Tibial nerve (tissue), 4 donors: ENCODE data around the gene UTP4. TPM values are rescaled to one million over a fixed set of nuclear protein-coding genes. Genes with fewer than 3 reads are reported as not detected.

ENCODE experiments used
- DNase-seq, 2 donors: peaks; one replicate each; pipeline ENCODE4 v3.0.0-alpha.2; 2019; ENCODE audit warnings: low spot score in 2 of 2
- H3K27ac ChIP-seq, 4 donors: fragments of 200-600 bp; sonication (generic) in 3 of 4; one replicate each; pipeline ENCODE4 v1.5.1; 2017 to 2019; ENCODE audit warnings: mild to moderate bottlenecking in 1 of 4
- H3K27me3 ChIP-seq, 2 donors: fragments of 200-600 bp; sonication (generic) in 1 of 2; one replicate each; pipeline versions ENCODE4 v1.5.1 to v1.6.0; 2017 to 2019
- H3K36me3 ChIP-seq, 3 donors: fragments of 200-600 bp; sonication (generic); one replicate each; pipeline ENCODE4 v1.5.1; 2018 to 2019
- H3K4me1 ChIP-seq, 4 donors: fragments of 200-600 bp; sonication (generic) in 3 of 4; one replicate each; pipeline ENCODE4 v1.5.1; 2017 to 2019
- H3K4me3 ChIP-seq, 4 donors: fragments of 200-600 bp; sonication (generic) in 3 of 4; one replicate each; pipeline ENCODE4 v1.5.1; 2017 to 2019; ENCODE audit warnings: mild to moderate bottlenecking in 1 of 4, moderate library complexity in 1 of 4
- H3K9me3 ChIP-seq, 4 donors: fragments of 200-600 bp; sonication (generic) in 3 of 4; one replicate each; pipeline ENCODE4 v1.5.1; 2017 to 2019
- EP300 ChIP-seq, 2 donors: sonication (generic); formaldehyde crosslinking; IDR thresholded peaks; one replicate each; pipeline ENCODE4 v1.6.1; 2017; ENCODE audit warnings: antibody characterized with exemption in 2 of 2, mild to moderate bottlenecking in 1 of 2
- POLR2A ChIP-seq, 2 donors: fragments of 450-650 bp; IDR thresholded peaks; one replicate each; pipeline ENCODE4 v1.6.1; 2017; ENCODE audit warnings: antibody characterized with exemption in 2 of 2, mild to moderate bottlenecking in 2 of 2, moderate library complexity in 2 of 2
- WGBS, 2 donors: methylation state at CpG; one replicate each; pipeline ENCODE4 v1.1.5; 2018; 5-methylcytosine and 5-hydroxymethylcytosine counted together
- total RNA-seq, 4 donors: library from RNA; depleted of rRNA; stranded (reverse); fragments of >200 nt; gene quantifications; one replicate each; pipeline ENCODE4 v1.1.0, GENCODE V29; 2016
- TF ChIP-seq, protein P1 (sequence below), 5 experiments: fragments of 200-600 bp in 3 of 5; fragments of 450-650 bp in 2 of 5; sonication (generic) in 3 of 5; IDR thresholded peaks; one replicate each; pipeline ENCODE4 v1.5.1; 2016 to 2019; ENCODE audit warnings: antibody characterized with exemption in 5 of 5, mild to moderate bottlenecking in 3 of 5, moderate library complexity in 2 of 5

UTP4 gene
- total RNA-seq, 4 donors from 2014 or later: 17.6 to 48.0 (median 24.1) TPM

DNA sequence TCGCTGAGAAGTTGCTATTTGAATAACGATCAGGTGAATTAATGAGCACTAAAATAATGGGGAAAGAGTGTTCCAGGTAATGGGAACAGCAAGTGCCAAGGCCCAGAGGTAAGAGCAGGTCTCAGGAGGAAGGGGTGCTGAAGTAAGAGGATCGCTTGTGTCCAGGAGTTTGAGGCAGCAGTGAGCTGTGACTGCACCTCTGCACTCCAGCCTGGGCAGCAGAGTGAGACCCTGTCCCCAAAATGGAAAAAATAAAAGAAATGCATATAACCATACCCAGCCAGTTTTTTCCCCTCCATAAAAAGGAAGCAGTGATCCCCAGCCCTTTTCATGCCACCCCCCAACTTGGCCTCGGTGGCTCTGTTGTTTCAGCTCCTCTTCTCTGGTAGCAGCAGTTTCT lies 43.8 kb upstream of the UTP4 start:
- Histone ChIP-seq H3K4me3 (no peak overlapping the region), H3K9me3 (no peaks in the 10 kb centered on the region), H3K36me3 (peaks cover 0 to 39% (median 6%) of the 10 kb centered on the region in 3 donors), H3K27ac (no peak overlapping the region), H3K27me3 (no peaks in the 10 kb centered on the region), H3K4me1 (peaks cover 0 to 5% (median 0%) of the 10 kb centered on the region in 4 donors)
- DNase-seq: no peak
- 82 to 85% methylated on average over 4 of the region's 4 CpGs for WGBS, 2 donors
- no peak for TF ChIP-seq POLR2A (IDR thresholded peaks at IDR 0.05)
- no peak for TF ChIP-seq EP300 (IDR thresholded peaks at IDR 0.05)
- TF ChIP-seq, protein P1, sequence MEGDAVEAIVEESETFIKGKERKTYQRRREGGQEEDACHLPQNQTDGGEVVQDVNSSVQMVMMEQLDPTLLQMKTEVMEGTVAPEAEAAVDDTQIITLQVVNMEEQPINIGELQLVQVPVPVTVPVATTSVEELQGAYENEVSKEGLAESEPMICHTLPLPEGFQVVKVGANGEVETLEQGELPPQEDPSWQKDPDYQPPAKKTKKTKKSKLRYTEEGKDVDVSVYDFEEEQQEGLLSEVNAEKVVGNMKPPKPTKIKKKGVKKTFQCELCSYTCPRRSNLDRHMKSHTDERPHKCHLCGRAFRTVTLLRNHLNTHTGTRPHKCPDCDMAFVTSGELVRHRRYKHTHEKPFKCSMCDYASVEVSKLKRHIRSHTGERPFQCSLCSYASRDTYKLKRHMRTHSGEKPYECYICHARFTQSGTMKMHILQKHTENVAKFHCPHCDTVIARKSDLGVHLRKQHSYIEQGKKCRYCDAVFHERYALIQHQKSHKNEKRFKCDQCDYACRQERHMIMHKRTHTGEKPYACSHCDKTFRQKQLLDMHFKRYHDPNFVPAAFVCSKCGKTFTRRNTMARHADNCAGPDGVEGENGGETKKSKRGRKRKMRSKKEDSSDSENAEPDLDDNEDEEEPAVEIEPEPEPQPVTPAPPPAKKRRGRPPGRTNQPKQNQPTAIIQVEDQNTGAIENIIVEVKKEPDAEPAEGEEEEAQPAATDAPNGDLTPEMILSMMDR (IDR thresholded peaks at IDR 0.05): no peak

DNA sequence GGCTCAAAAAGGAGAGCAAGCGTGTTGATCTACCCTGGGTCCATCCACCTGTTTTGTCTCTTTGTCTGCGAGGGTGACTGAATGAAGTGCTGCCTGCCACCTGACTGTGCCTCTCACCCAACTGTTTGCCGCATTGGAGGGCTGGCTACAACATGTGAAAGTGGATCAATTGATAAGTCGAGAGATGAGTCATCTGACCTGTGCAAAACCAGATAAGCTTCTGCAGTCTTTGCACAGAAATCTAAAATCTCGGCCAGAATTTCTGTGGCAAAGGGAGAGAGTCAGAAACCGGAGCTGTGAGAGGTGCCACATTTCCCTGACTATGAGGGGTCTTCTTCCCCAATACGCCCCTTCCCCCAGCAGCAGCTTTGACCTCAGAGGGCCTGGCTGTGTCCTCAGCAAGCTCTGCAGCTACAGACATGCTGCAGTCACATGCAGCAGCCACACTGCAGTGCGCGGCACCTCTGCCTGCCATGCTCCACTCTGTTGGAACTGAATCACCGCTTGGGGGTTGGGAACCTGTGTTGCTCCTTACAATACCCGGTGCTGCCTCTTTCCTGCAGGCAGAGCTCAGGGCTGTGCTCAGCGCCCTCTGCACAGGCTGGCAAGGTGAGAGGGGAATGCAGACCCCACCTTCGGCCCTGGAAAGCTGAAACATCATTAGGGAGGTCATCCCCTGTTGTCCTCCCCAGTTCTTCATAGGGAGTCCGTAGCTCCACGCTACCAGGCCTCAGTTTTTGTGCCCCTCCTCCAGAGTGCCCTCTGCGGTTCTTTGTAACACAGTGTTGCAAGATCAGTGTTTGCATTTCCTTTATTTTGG lies 43.1 kb upstream of the UTP4 start:
- 54 to 61% methylated on average over 13 to 16 of the region's 16 CpGs for WGBS, 2 donors
- no peak for TF ChIP-seq POLR2A (IDR thresholded peaks at IDR 0.05)
- TF ChIP-seq EP300 (IDR thresholded peaks at IDR 0.05): no peak
- H3K4me1 ChIP-seq: peaks cover 0 to 5% (median 0%) of the 10 kb centered on the region in 4 donors
- no peaks in the 10 kb centered on the region for H3K9me3 ChIP-seq
- H3K27me3 ChIP-seq: no peaks in the 10 kb centered on the region
- H3K4me3 ChIP-seq: no peak overlapping the region
- peaks cover 0 to 33% (median 6%) of the 10 kb centered on the region in 3 donors for H3K36me3 ChIP-seq
- DNase-seq: no peak
- no peak overlapping the region for H3K27ac ChIP-seq

DNA sequence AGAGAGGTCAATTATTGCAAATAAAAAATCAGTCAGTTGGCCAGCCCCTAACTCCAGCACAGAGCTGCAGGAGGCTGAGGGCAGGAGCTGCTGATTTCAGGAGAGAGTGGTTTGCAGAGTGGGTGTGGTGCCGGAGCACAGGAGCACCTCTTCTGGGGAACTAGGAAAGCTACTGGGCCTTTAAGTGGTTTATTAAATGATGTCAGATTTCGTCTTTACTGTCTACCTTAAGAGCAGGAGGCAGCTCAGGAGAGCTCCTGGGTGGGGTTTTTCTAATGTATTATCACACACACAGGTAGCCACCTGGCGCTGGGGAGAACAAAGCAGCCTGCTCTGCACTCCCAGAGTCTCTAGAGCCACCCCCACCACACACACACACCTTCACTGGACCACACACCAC lies 38.5 kb upstream of the UTP4 start:
- TF ChIP-seq, protein P1 (IDR thresholded peaks at IDR 0.05): no peak
- no peak for TF ChIP-seq POLR2A (IDR thresholded peaks at IDR 0.05)
- TF ChIP-seq EP300 (IDR thresholded peaks at IDR 0.05): no peak
- peaks cover 0 to 5% (median 0%) of the 10 kb centered on the region in 4 donors for H3K4me1 ChIP-seq
- H3K36me3 ChIP-seq: no peaks in the 10 kb centered on the region
- no peaks in the 10 kb centered on the region for H3K9me3 ChIP-seq
- DNase-seq: no peak
- no peak overlapping the region for H3K27ac ChIP-seq
- WGBS, 2 donors: 73 to 78% methylated on average over 3 of the region's 3 CpGs
- H3K27me3 ChIP-seq: no peaks in the 10 kb centered on the region
- H3K4me3 ChIP-seq: no peak overlapping the region

DNA sequence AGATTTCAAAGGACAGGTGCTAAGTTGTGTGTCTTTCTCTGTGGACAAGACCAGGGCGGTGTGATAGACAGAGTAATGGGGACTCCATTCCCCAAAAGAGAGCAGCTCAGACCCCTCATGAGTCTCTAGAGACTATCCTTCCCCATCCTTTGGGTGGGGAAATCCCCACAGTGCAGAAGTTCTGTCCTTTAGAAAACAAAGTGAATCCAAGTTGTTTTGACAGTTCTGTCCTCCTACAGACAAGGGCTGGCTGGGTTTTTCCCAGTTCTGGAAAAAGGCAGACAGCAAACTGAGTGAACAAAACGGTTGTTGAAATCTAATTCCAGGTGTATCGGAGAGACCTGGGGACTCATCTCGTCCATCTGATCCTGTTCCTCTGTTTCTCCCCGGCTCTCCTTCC lies 37.9 kb upstream of the UTP4 start:
- H3K9me3 ChIP-seq: no peaks in the 10 kb centered on the region
- peaks cover 0 to under 1% (median 0%) of the 10 kb centered on the region in 4 donors for H3K4me1 ChIP-seq
- TF ChIP-seq, protein P1 (IDR thresholded peaks at IDR 0.05): no peak
- TF ChIP-seq POLR2A (IDR thresholded peaks at IDR 0.05) (no peak), EP300 (IDR thresholded peaks at IDR 0.05) (no peak)
- no peak overlapping the region for H3K4me3 ChIP-seq
- no peak for DNase-seq
- 72 to 74% methylated on average over 5 of the region's 5 CpGs for WGBS, 2 donors
- H3K36me3 ChIP-seq: no peaks in the 10 kb centered on the region
- no peak overlapping the region for H3K27ac ChIP-seq
- no peaks in the 10 kb centered on the region for H3K27me3 ChIP-seq

DNA sequence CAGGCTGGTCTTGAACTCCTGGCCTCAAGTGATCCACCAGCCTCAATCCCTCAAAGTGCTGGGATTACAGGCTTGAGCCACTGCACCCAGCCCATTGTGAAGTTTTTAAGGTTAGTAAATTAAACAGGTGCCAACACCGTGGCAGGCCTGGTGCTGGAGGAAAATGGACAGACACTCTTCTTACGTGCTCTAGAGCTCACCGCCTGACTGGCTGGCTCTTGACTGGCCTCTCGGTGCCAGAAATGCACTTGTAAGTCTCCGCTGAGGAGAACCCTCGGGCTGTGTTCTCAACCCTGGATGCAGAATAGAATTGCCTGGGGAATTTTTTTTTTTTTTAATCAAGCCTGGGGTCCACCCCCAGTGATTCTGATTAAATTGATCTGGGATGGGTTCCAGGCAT lies 37.3 kb upstream of the UTP4 start:
- Histone ChIP-seq H3K27ac (no peak overlapping the region), H3K4me3 (no peak overlapping the region), H3K27me3 (no peaks in the 10 kb centered on the region), H3K36me3 (no peaks in the 10 kb centered on the region), H3K9me3 (no peaks in the 10 kb centered on the region), H3K4me1 (no peaks in the 10 kb centered on the region)
- no peak for DNase-seq
- TF ChIP-seq EP300 (IDR thresholded peaks at IDR 0.05) (no peak), POLR2A (IDR thresholded peaks at IDR 0.05) (no peak)
- TF ChIP-seq, protein P1 (IDR thresholded peaks at IDR 0.05): no peak
- 84 to 87% methylated on average over 6 of the region's 6 CpGs for WGBS, 2 donors
